ENCODE results near the gene ACSL3.
"Not testable (repeated sequence)": the region's sequence is repeated elsewhere in the genome, so short reads cannot be mapped to it uniquely, and the experiment has no call there.

Gene ACSL3

GRCh38 chr2:222865301-222865700 is 4.5 kb downstream of the ACSL3 start:
- H3K4me3 ChIP-seq (ENCODE audit: low read length) = no peak overlapping the region
- no peak for TF ChIP-seq CTCF (conservative IDR thresholded peaks at IDR 0.05; ENCODE audit: low read length)

GRCh38 chr2:222866358-222866960 is 5.6 kb downstream of the ACSL3 start:
- no peak for DNase-seq (ENCODE audit: low read depth)
- no peak for TF ChIP-seq CTCF (conservative IDR thresholded peaks at IDR 0.05; ENCODE audit: low read length)

More at GRCh38 chr2:222865301-222865700, 4.5 kb downstream of the ACSL3 start:
- no peak for DNase-seq (ENCODE audit: low read depth)

GRCh38 chr2:222868560-222869251 is 7.9 kb downstream of the ACSL3 start:
- H3K4me3 ChIP-seq (ENCODE audit: low read length); DNase-seq (ENCODE audit: low read depth): not testable (repeated sequence)

More at GRCh38 chr2:222866358-222866960, 5.6 kb downstream of the ACSL3 start:
- H3K4me3 ChIP-seq (ENCODE audit: low read length) = no peak overlapping the region

- H3K4me3 ChIP-seq (ENCODE audit: low read length) = no peak overlapping the region
- TF ChIP-seq CTCF (conservative IDR thresholded peaks at IDR 0.05; ENCODE audit: low read length) = no peak
- no peak for DNase-seq (ENCODE audit: low read depth)
Measured at GRCh38 chr2:222869252-222869560, 8.4 kb downstream of the ACSL3 start.

GRCh38 chr2:222871291-222871690 is 10.5 kb downstream of the ACSL3 start:
- no peak for DNase-seq (ENCODE audit: low read depth)
- no peak overlapping the region for H3K4me3 ChIP-seq (ENCODE audit: low read length)
- TF ChIP-seq CTCF (conservative IDR thresholded peaks at IDR 0.05; ENCODE audit: low read length) = no peak

- no peak overlapping the region for H3K4me3 ChIP-seq (ENCODE audit: low read length)
- no peak for TF ChIP-seq CTCF (conservative IDR thresholded peaks at IDR 0.05; ENCODE audit: low read length)
- DNase-seq (ENCODE audit: low read depth) = no peak
Measured at GRCh38 chr2:222872551-222872950, 11.7 kb downstream of the ACSL3 start.

GRCh38 chr2:222875482-222875881 is 14.6 kb downstream of the ACSL3 start:
- TF ChIP-seq CTCF (conservative IDR thresholded peaks at IDR 0.05; ENCODE audit: low read length) = no peak
- H3K4me3 ChIP-seq (ENCODE audit: low read length) = no peak overlapping the region
- DNase-seq (ENCODE audit: low read depth) = no peak

Measured in AG10803 (cell line).